C4-2B (cell line): ENCODE data around the gene RSAD2.

ENCODE experiments used
- ZFX ChIP-seq: fragments of 450-650 bp; IDR thresholded peaks from 2 replicates; pipeline ENCODE4 v1.6.1; 2017
- TF ChIP-seq, protein P1 (sequence below): fragments of 450-650 bp; conservative IDR thresholded peaks from 2 replicates; pipeline ENCODE4 v1.5.1; 2017; ENCODE audit warnings: mild to moderate bottlenecking

DNA sequence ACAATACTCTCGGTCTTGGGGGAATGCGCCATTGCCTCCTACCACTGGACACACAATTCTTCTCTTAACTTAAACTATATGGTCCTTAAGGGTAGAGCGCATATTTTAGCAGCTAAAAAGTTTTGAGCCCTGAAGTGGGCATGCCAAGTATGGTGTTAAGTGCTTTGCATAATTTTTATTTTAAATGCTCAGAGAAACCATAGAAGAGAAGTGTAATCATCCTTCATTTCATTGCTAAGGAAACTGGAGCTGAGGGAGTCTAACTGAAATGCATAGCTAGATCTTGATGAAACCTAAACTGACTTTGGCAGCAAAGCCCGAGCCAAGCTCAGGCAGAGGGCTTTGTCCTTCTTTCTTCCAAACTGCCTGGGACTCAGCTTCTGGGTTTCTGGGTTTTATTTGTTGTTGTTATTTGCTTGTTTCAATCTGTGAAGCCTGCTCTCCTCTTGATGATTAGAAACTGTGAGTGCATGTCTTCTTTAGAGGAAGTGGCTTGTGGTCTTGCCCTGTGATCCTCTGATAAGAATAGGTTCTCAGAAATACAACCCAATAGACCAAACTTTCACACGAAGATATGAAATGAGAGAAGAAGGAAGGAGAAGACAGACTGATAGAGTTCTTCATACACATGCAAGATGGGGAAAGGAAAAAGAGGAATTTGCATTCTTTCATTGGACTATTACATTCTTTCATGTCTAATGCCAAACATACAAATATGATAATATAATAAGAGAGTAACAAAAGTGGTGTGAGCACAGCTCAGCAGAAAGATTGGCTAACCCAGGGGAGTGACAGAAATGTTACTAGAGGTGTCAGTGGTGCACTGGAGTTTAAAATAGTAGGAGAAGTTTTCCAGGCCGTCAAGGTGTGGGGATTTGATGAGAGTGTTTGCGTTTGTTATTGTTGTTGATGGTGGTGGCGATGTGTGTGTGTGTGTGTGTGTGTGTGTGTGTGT is 32.1 kb downstream of the RSAD2 start:
- TF ChIP-seq, protein P1, sequence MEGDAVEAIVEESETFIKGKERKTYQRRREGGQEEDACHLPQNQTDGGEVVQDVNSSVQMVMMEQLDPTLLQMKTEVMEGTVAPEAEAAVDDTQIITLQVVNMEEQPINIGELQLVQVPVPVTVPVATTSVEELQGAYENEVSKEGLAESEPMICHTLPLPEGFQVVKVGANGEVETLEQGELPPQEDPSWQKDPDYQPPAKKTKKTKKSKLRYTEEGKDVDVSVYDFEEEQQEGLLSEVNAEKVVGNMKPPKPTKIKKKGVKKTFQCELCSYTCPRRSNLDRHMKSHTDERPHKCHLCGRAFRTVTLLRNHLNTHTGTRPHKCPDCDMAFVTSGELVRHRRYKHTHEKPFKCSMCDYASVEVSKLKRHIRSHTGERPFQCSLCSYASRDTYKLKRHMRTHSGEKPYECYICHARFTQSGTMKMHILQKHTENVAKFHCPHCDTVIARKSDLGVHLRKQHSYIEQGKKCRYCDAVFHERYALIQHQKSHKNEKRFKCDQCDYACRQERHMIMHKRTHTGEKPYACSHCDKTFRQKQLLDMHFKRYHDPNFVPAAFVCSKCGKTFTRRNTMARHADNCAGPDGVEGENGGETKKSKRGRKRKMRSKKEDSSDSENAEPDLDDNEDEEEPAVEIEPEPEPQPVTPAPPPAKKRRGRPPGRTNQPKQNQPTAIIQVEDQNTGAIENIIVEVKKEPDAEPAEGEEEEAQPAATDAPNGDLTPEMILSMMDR = no peak
- TF ChIP-seq ZFX = no peak
